Panc1 (cell line): ENCODE results near the gene PIPOX. TPM values are rescaled to one million over a fixed set of nuclear protein-coding genes. Genes with fewer than 3 reads are reported as not detected.

ENCODE experiments used
- ATAC-seq: fragments of 200-7000 bp; cut with Tn5 transposase; 2 replicates; pipeline ENCODE4 v1.9.1; 2020; ENCODE audit warnings: mild to moderate bottlenecking, moderate library complexity
- BruUV-seq: library from RNA; stranded (reverse); fragments of 400-500 nt; replicated peaks from 2 replicates; lab custom pipeline; 2021; lab: Mats Ljungman, UMichigan
- CTCF ChIA-PET: fragments of 300-600 bp; sonication (Branson Sonifier 250); formaldehyde crosslinking; loops from one replicate; lab custom pipeline; 2022; ENCODE audit warnings: antibody characterized with exemption; lab: Charles Lee
- POLR2A ChIA-PET: fragments of 300-600 bp; sonication (Branson Sonifier 250); formaldehyde crosslinking; loops from one replicate; lab custom pipeline; 2022; ENCODE audit warnings: antibody characterized with exemption; lab: Charles Lee
- DNase-seq: peaks from one replicate; pipeline ENCODE4 v3.0.0-alpha.2; 2010; ENCODE audit warnings: low read depth, low spot score
- H3K27ac ChIP-seq: 2 replicates; pipeline ENCODE4 v1.5.1; 2011; ENCODE audit warnings: mild to moderate bottlenecking, low read length, inconsistent platforms
- H3K27me3 ChIP-seq: fragments of 200-500 bp; sonication (Bioruptor generic); 2 replicates; pipeline ENCODE4 v1.6.0; 2014; ENCODE audit warnings: low read length, inconsistent platforms; ENCODE audit not compliant: control insufficient read depth, insufficient read depth
- H3K36me3 ChIP-seq: fragments of 200-500 bp; sonication (Bioruptor generic); 2 replicates; pipeline ENCODE4 v1.5.1; 2014; ENCODE audit warnings: inconsistent platforms, mild to moderate bottlenecking, low read length, moderate library complexity; ENCODE audit not compliant: control insufficient read depth, insufficient read depth
- H3K4me1 ChIP-seq: 2 replicates; pipeline ENCODE4 v1.5.1; 2011; ENCODE audit warnings: inconsistent platforms, mild to moderate bottlenecking, low read length, moderate library complexity; ENCODE audit not compliant: control insufficient read depth, insufficient read depth
- H3K4me3 ChIP-seq, 2 experiments: 2 replicates each; pipeline ENCODE4 v1.5.1; 2011 to 2012; ENCODE audit warnings: low read depth in 2 of 2, low read length in 2 of 2, mild to moderate bottlenecking in 2 of 2, inconsistent platforms in 1 of 2, moderate library complexity in 1 of 2
- H3K9me3 ChIP-seq: fragments of 200-500 bp; sonication (Bioruptor generic); 2 replicates; pipeline ENCODE4 v1.5.1; 2014; ENCODE audit warnings: low read depth, mild to moderate bottlenecking, inconsistent platforms, low read length, moderate library complexity; ENCODE audit not compliant: control insufficient read depth, insufficient read depth
- POLR2AphosphoS5 ChIP-seq: IDR thresholded peaks from 2 replicates; pipeline ENCODE4 v1.6.1; 2012; ENCODE audit warnings: mild to moderate bottlenecking, low read depth, low read length, moderate library complexity
- SIN3A ChIP-seq: IDR thresholded peaks from 2 replicates; pipeline ENCODE4 v1.6.1; 2012; ENCODE audit warnings: low read depth, mild to moderate bottlenecking, low read length, moderate library complexity, borderline replicate concordance; ENCODE audit not compliant: insufficient read depth
- TCF7L2 ChIP-seq: IDR thresholded peaks from 2 replicates; pipeline ENCODE4 v1.6.1; 2011; ENCODE audit warnings: mild to moderate bottlenecking, low read depth, low read length, inconsistent platforms
- in situ Hi-C: cut with HindIII; loops from 2 replicates; pipeline ENCODE4 v1.10.0; 2016; ENCODE audit warnings: low sequenced_read_pairs, low pct_unique_long_range_greater_than_20kb
- intact Hi-C: fragments of 100-400 bp; cut with micrococcal nuclease; formaldehyde crosslinking; loops from one replicate; pipeline ENCODE4 v1.10.0; 2022; ENCODE audit not compliant: unreplicated experiment
- total RNA-seq: library from RNA; stranded (reverse); gene quantifications from one replicate; pipeline ENCODE4 v1.2.1, GENCODE V29; 2021; ENCODE audit not compliant: unreplicated experiment
- TF ChIP-seq, protein P1 (sequence below), 2 experiments: IDR thresholded peaks; 2 replicates each; pipeline ENCODE4 v1.6.1; 2011 to 2012; ENCODE audit warnings: low read depth in 2 of 2, control low read depth in 1 of 2, low read length in 1 of 2, mild to moderate bottlenecking in 1 of 2, moderate library complexity in 1 of 2; ENCODE audit not compliant: insufficient read depth in 1 of 2
- TF ChIP-seq, protein P2 (sequence below): fragments of 450-650 bp; IDR thresholded peaks from 2 replicates; pipeline ENCODE4 v1.5.1; 2017; ENCODE audit warnings: mild to moderate bottlenecking

Gene PIPOX
- total RNA-seq, 1 experiment from 2014 or later: 2.4 TPM

DNA sequence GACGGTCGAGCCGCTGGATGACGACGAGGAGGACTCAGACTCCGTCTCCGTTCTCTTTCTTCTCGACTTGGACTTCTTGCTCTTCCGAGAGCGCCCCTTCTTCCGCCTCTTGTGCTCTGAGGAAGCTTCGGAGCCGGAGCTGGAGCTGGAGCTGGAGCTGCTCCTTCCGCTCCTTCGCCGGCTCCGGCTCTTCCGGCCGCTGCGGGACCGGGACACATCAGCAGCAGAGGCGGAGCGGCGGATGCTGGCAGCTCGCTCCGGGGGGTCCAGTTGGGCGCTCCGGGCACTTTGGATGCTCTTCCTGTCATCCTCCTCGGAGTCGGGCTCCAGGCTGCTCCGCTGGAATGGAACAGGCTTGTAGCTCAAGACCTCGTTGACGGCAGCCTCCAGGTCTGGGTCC lies 36.9 kb downstream of the PIPOX start:
- in situ Hi-C loops: no loop called here
- Histone ChIP-seq H3K27ac (no peak overlapping the region), H3K4me3 (no peak overlapping the region), H3K27me3 (no peaks in the 10 kb centered on the region), H3K9me3 (no peaks in the 10 kb centered on the region), H3K4me1 (no peaks in the 10 kb centered on the region), H3K36me3 (peaks cover 5% of the 10 kb centered on the region)
- DNase-seq (no peak), ATAC-seq (no peak)
- TF ChIP-seq SIN3A (no peak), POLR2AphosphoS5 (no peak), TCF7L2 (no peak)
- TF ChIP-seq, protein P1, sequence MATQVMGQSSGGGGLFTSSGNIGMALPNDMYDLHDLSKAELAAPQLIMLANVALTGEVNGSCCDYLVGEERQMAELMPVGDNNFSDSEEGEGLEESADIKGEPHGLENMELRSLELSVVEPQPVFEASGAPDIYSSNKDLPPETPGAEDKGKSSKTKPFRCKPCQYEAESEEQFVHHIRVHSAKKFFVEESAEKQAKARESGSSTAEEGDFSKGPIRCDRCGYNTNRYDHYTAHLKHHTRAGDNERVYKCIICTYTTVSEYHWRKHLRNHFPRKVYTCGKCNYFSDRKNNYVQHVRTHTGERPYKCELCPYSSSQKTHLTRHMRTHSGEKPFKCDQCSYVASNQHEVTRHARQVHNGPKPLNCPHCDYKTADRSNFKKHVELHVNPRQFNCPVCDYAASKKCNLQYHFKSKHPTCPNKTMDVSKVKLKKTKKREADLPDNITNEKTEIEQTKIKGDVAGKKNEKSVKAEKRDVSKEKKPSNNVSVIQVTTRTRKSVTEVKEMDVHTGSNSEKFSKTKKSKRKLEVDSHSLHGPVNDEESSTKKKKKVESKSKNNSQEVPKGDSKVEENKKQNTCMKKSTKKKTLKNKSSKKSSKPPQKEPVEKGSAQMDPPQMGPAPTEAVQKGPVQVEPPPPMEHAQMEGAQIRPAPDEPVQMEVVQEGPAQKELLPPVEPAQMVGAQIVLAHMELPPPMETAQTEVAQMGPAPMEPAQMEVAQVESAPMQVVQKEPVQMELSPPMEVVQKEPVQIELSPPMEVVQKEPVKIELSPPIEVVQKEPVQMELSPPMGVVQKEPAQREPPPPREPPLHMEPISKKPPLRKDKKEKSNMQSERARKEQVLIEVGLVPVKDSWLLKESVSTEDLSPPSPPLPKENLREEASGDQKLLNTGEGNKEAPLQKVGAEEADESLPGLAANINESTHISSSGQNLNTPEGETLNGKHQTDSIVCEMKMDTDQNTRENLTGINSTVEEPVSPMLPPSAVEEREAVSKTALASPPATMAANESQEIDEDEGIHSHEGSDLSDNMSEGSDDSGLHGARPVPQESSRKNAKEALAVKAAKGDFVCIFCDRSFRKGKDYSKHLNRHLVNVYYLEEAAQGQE (IDR thresholded peaks at IDR 0.05; ENCODE audit: insufficient read depth in 1 of 2, low read depth in 2 of 2, low read length in 1 of 2): no peak
- TF ChIP-seq, protein P2, sequence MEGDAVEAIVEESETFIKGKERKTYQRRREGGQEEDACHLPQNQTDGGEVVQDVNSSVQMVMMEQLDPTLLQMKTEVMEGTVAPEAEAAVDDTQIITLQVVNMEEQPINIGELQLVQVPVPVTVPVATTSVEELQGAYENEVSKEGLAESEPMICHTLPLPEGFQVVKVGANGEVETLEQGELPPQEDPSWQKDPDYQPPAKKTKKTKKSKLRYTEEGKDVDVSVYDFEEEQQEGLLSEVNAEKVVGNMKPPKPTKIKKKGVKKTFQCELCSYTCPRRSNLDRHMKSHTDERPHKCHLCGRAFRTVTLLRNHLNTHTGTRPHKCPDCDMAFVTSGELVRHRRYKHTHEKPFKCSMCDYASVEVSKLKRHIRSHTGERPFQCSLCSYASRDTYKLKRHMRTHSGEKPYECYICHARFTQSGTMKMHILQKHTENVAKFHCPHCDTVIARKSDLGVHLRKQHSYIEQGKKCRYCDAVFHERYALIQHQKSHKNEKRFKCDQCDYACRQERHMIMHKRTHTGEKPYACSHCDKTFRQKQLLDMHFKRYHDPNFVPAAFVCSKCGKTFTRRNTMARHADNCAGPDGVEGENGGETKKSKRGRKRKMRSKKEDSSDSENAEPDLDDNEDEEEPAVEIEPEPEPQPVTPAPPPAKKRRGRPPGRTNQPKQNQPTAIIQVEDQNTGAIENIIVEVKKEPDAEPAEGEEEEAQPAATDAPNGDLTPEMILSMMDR: no peak
- no TSS peak for BruUV-seq
- intact Hi-C loops: no loop called here
- ChIA-PET POLR2A (interaction anchor here (1.1 kb wide), 1 partner anchor 20 kb away, joined by 4 read pairs; no protein-coding TSS in a partner anchor), CTCF (no interaction called here)

DNA sequence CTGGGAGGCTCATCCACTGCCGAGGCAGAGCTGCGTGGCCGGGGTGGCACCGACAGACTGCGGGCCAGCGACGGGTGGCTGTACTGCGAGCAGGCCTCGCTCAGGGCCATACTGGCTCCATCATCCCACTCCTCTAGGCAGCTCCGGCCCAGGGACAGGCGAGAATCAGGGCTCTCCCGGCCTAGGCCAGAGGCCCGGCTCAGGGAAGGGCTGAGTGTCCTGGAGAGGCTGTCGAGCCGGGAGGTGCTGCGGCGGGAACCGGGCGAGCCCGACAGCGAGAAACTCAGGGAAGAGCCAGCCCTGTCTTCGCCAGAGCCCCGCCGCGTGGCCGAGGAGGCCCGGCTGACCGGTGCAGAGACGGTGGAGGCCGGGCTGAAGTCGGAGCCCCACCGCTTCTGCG lies 37.4 kb downstream of the PIPOX start:
- Histone ChIP-seq H3K27me3 (no peaks in the 10 kb centered on the region), H3K9me3 (no peaks in the 10 kb centered on the region), H3K4me3 (no peak overlapping the region), H3K4me1 (no peaks in the 10 kb centered on the region), H3K36me3 (peaks cover 5% of the 10 kb centered on the region), H3K27ac (no peak overlapping the region)
- TF ChIP-seq TCF7L2: no peak
- TF ChIP-seq, protein P1 (IDR thresholded peaks at IDR 0.05; ENCODE audit: insufficient read depth in 1 of 2, low read depth in 2 of 2, low read length in 1 of 2): no peak
- TF ChIP-seq, protein P2: no peak
- TF ChIP-seq SIN3A: no peak
- TF ChIP-seq POLR2AphosphoS5: no peak
- ATAC-seq (no peak), DNase-seq (no peak)
- intact Hi-C loops (no loop called here), in situ Hi-C loops (no loop called here)
- POLR2A ChIA-PET: interaction anchor here (1.1 kb wide), 1 partner anchor 20 kb away, joined by 4 read pairs; no protein-coding TSS in a partner anchor
- BruUV-seq: no TSS peak
- CTCF ChIA-PET: no interaction called here
